Head of caudate nucleus (tissue), 42 donors: Measurements from ENCODE around the gene NLK.
"Not testable (repeated sequence)": the region's sequence is repeated elsewhere in the genome, so short reads cannot be mapped to it uniquely, and the experiment has no call there.

Experiments used
- DNase-seq, 42 donors: peaks; one replicate each; pipeline versions ENCODE4 v3.0.0 to v3.0.0-alpha.2; 2020 to 2021; ENCODE audit warnings: mixed read lengths in 7 of 42
- intact Hi-C: fragments of 100-400 bp; cut with DNase I; formaldehyde crosslinking; loops from one replicate; pipeline ENCODE4 v1.15.0; 2022

The NLK gene

GRCh38 chr17:28097901-28098300, 55.4 kb downstream of the NLK start:
- no peak for DNase-seq
- intact Hi-C loops: no loop called here

GRCh38 chr17:28098591-28098990, 56.1 kb downstream of the NLK start:
- DNase-seq, intact Hi-C loops: not testable (repeated sequence)

DNA sequence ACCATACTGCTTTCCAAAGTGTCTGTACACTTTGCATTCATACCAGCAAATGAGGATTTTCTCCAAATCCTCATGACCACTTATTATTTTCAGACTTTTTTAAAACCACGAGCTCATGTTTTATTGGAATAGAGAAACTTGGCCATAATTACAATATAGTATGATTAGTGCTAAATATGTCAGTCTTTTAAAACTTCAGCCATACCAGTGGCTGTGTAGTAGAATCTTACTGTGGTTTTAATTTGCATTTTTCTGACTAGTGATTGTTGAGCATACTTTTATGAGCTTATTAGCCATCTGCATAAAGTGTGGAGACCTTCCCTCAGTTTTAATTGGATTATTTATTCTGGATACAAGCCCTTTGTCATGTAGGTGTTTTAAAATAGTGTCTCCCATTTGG, 57.8 kb downstream of the NLK start:
- DNase-seq: no peak
- intact Hi-C loops: no loop called here

- no peak for DNase-seq
- intact Hi-C loops: no loop called here
Observed at GRCh38 chr17:28100936-28101335, 58.5 kb downstream of the NLK start.

DNA sequence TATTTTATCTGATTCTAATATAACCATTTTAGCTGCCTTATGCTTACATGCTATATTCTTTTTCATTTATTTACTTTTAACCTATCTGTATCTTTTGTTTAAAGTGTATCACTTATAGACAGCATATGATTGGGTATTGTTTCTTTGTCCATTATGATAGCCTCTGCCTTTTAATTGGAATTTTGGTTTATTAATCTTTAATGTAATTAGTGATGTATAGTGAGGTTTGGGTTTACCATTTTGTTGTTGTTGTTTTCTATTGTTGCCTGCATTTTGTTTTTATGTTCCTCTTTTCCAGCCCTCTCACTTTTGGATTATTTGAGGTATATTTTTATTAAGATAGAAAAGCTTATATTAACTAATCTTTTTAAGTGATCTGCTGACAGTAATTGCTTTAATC, 59.4 kb downstream of the NLK start:
- intact Hi-C loops: no loop called here
- no peak for DNase-seq

GRCh38 chr17:28105501-28105900, 63.0 kb downstream of the NLK start:
- intact Hi-C loops: no loop called here
- no peak for DNase-seq

DNA sequence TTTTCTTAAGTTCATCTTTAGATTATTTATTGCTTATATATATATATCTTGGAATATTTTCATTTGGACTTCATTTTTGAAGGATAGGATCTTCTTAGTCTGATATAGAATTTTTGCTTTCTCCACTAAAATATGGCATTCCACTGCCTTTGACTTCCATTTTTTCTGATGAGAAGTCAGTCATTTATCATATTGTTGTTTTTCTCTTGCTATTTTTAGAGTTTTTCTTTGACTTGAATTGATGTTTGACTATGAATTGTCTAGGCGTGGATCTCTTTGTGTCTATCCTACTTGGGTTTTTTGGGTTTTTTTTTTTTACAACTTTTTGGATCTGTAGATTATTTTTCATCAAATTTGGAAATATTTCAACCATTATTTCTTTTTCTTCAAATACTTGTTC, 67.7 kb downstream of the NLK start:
- DNase-seq: no peak
- intact Hi-C loops: no loop called here

GRCh38 chr17:28112181-28112580, 69.7 kb downstream of the NLK start:
- DNase-seq: no peak
- intact Hi-C loops: no loop called here

DNA sequence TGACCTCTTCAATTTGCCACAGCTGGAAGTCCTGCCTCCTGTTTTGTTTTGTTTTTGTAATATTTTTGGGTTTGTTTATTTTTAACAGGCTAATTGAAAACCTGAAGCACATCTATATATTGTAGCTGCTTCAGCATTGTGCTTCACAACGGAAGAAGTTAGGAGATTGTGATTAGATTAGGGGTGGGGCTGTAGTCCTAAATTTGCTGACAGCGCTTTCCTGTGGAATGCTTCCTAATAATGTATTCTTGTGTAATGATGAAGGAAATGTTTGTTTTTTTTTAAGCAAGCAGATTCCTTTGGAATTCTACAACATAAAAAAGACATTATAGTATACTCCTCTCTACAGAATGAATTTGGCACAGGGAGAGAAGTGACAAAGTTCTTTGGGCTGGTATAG, 70.1 kb downstream of the NLK start:
- intact Hi-C loops: no loop called here
- DNase-seq: no peak

DNA sequence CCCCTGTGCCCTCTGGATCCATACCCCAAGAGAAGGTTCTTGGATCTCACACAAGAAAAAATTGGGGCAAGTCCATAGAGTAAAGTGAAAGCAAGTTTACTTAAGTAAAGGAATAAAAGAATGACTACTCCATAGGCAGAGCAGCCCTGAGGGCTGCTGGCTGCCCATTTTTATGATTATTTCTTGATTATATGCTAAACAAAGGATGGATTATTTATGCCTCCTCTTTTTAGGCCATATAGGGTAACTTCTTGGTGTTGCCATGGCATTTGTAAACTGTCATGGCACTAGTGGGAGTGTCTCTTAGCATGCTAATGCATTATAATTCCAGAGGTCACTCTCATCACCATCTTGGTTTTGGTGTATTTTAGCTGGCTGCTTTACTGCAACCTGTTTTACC, 70.8 kb downstream of the NLK start:
- intact Hi-C loops: no loop called here
- no peak for DNase-seq

GRCh38 chr17:28115046-28115445, 72.6 kb downstream of the NLK start:
- no peak for DNase-seq
- intact Hi-C loops: no loop called here

- intact Hi-C loops: no loop called here
- DNase-seq: no peak
Observed at GRCh38 chr17:28117304-28117703, 74.8 kb downstream of the NLK start.

DNA sequence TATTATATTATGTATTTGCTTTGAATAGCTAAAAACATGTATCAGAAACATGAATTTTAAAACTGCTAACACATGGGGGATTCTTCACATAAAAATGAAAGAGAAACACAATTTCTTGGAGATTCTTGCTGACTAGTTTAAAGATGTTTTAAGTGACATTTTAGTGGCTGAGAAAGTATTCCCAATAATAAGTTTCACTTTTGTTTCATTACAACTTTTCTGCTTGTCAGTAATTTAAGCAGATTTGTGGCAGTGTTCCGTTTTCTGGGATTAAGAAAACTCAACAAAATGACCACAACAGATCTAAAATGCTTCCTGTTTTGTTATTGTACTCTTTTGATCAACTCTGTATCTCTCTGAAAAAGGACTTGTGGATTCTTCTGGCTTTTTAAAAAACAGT, 75.9 kb downstream of the NLK start:
- intact Hi-C loops: no loop called here
- no peak for DNase-seq

GRCh38 chr17:28119046-28119445, 76.6 kb downstream of the NLK start:
- no peak for DNase-seq
- intact Hi-C loops: no loop called here

DNA sequence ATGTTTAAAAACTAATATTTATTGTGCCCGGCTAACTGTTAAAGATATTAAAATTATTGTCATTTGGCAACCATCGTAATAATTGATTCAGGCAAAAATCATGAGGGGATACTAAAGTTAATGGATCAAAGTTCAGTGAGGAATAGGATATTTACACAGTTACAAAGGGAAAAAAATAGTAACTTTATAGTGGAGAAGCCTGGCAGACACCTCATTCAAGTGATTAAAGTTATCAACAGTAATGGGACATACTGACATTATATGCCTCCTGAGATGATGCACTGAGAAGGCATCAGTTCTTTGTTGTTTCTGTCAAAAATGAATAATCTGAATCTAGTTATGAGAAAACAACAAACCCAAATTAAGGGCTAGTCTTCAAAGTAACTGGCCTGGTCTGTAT, 77.1 kb downstream of the NLK start:
- intact Hi-C loops: no loop called here
- DNase-seq: no peak

DNA sequence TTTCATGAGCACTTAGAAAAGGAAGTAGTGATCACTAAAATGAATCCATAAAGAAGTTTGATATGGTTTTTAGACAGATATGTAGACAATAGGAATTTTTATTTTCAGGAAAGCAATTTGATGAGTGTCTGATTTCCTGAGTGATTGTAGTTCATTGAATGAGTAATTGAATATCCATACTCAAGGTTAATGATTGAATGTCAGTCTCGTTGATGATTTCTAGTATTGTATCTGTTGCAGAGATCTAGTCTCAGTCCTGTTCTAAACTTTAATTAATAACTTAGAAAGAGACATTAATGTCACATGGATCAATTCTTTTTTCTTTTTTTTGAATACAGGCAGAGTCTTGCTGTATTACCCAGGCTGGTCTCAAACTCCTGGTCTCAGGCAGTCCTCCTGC, 78.3 kb downstream of the NLK start:
- DNase-seq: no peak
- intact Hi-C loops: no loop called here

- intact Hi-C loops: no loop called here
- DNase-seq: no peak
Observed at GRCh38 chr17:28124962-28125361, 82.5 kb downstream of the NLK start.

DNA sequence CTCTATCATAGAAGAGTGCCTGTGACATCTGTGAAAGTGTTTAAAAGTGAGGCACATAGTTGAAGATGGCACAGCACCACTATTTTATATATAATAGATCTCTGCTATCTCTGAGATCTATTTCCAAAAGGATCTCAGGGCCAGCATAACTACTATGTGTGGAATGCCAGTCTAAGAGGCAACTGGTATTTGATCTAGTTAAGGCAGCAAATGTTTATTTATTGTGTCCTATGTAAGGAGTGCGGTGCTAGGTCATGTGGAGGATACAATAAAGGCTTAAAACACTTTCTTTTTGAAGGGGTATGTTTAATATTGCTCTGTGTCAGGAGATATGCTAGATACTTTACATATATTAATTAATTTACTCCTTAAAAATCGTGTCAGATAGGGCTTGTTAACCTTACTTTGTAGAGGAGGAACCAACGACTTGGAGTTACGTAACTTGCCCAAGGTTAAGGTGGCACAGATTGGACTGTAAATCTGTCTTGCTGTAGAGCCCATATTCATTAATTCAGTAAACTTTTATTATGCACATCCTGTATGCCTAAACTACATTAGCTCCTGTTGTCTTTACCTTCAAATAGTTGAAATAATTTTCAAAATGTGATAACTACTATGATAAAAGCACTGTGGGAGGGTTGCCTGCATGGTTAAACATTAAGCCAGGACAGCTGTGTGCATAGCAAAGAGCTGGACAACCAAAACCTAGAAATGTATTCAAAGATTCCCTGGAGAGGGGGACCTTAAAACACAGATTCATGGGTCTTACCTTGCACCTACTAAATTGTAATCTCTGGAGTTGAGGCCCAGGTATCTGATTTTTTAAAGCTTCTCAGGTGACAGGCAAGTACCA, 83.3 kb downstream of the NLK start:
- intact Hi-C loops: no loop called here
- no peak for DNase-seq

GRCh38 chr17:28127196-28127595, 84.7 kb downstream of the NLK start:
- intact Hi-C loops: no loop called here
- no peak for DNase-seq

- intact Hi-C loops: no loop called here
- no peak for DNase-seq
Observed at GRCh38 chr17:28128779-28129178, 86.3 kb downstream of the NLK start.

GRCh38 chr17:28130472-28130871, 88.0 kb downstream of the NLK start:
- intact Hi-C loops: loop anchor here (10.0 kb wide), 1 partner anchor 66 kb away; no protein-coding TSS in a partner anchor
- no peak for DNase-seq
